Panc1 (cell line): Measurements from ENCODE around the gene POU3F1. TPM values are rescaled to one million over a fixed set of nuclear protein-coding genes. Genes with fewer than 3 reads are reported as not detected.
A peak's percentile ranks its signal among the peaks of the same experiment; 100 is the strongest.

ENCODE experiments used
- ATAC-seq: fragments of 200-7000 bp; cut with Tn5 transposase; 2 replicates; pipeline ENCODE4 v1.9.1; 2020; ENCODE audit warnings: mild to moderate bottlenecking, moderate library complexity
- BruUV-seq: library from RNA; stranded (reverse); fragments of 400-500 nt; replicated peaks from 2 replicates; lab custom pipeline; 2021; lab: Mats Ljungman, UMichigan
- CTCF ChIA-PET: fragments of 300-600 bp; sonication (Branson Sonifier 250); formaldehyde crosslinking; loops from one replicate; lab custom pipeline; 2022; ENCODE audit warnings: antibody characterized with exemption; lab: Charles Lee
- POLR2A ChIA-PET: fragments of 300-600 bp; sonication (Branson Sonifier 250); formaldehyde crosslinking; loops from one replicate; lab custom pipeline; 2022; ENCODE audit warnings: antibody characterized with exemption; lab: Charles Lee
- DNase-seq: peaks from one replicate; pipeline ENCODE4 v3.0.0-alpha.2; 2010; ENCODE audit warnings: low read depth, low spot score
- H3K27ac ChIP-seq: 2 replicates; pipeline ENCODE4 v1.5.1; 2011; ENCODE audit warnings: mild to moderate bottlenecking, low read length, inconsistent platforms
- H3K27me3 ChIP-seq: fragments of 200-500 bp; sonication (Bioruptor generic); 2 replicates; pipeline ENCODE4 v1.6.0; 2014; ENCODE audit warnings: low read length, inconsistent platforms; ENCODE audit not compliant: control insufficient read depth, insufficient read depth
- H3K36me3 ChIP-seq: fragments of 200-500 bp; sonication (Bioruptor generic); 2 replicates; pipeline ENCODE4 v1.5.1; 2014; ENCODE audit warnings: inconsistent platforms, mild to moderate bottlenecking, low read length, moderate library complexity; ENCODE audit not compliant: control insufficient read depth, insufficient read depth
- H3K4me1 ChIP-seq: 2 replicates; pipeline ENCODE4 v1.5.1; 2011; ENCODE audit warnings: inconsistent platforms, mild to moderate bottlenecking, low read length, moderate library complexity; ENCODE audit not compliant: control insufficient read depth, insufficient read depth
- H3K4me3 ChIP-seq, 2 experiments: 2 replicates each; pipeline ENCODE4 v1.5.1; 2011 to 2012; ENCODE audit warnings: low read depth in 2 of 2, low read length in 2 of 2, mild to moderate bottlenecking in 2 of 2, inconsistent platforms in 1 of 2, moderate library complexity in 1 of 2
- H3K9me3 ChIP-seq: fragments of 200-500 bp; sonication (Bioruptor generic); 2 replicates; pipeline ENCODE4 v1.5.1; 2014; ENCODE audit warnings: low read depth, mild to moderate bottlenecking, inconsistent platforms, low read length, moderate library complexity; ENCODE audit not compliant: control insufficient read depth, insufficient read depth
- CTCF ChIP-seq: fragments of 450-650 bp; IDR thresholded peaks from 2 replicates; pipeline ENCODE4 v1.5.1; 2017; ENCODE audit warnings: mild to moderate bottlenecking
- POLR2AphosphoS5 ChIP-seq: IDR thresholded peaks from 2 replicates; pipeline ENCODE4 v1.6.1; 2012; ENCODE audit warnings: mild to moderate bottlenecking, low read depth, low read length, moderate library complexity
- REST ChIP-seq, 2 experiments: IDR thresholded peaks; 2 replicates each; pipeline ENCODE4 v1.6.1; 2011 to 2012; ENCODE audit warnings: low read depth in 2 of 2, control low read depth in 1 of 2, low read length in 1 of 2, mild to moderate bottlenecking in 1 of 2, moderate library complexity in 1 of 2; ENCODE audit not compliant: insufficient read depth in 1 of 2
- SIN3A ChIP-seq: IDR thresholded peaks from 2 replicates; pipeline ENCODE4 v1.6.1; 2012; ENCODE audit warnings: low read depth, mild to moderate bottlenecking, low read length, moderate library complexity, borderline replicate concordance; ENCODE audit not compliant: insufficient read depth
- TCF7L2 ChIP-seq: IDR thresholded peaks from 2 replicates; pipeline ENCODE4 v1.6.1; 2011; ENCODE audit warnings: mild to moderate bottlenecking, low read depth, low read length, inconsistent platforms
- in situ Hi-C: cut with HindIII; loops from 2 replicates; pipeline ENCODE4 v1.10.0; 2016; ENCODE audit warnings: low sequenced_read_pairs, low pct_unique_long_range_greater_than_20kb
- intact Hi-C: fragments of 100-400 bp; cut with micrococcal nuclease; formaldehyde crosslinking; loops from one replicate; pipeline ENCODE4 v1.10.0; 2022; ENCODE audit not compliant: unreplicated experiment
- total RNA-seq: library from RNA; stranded (reverse); gene quantifications from one replicate; pipeline ENCODE4 v1.2.1, GENCODE V29; 2021; ENCODE audit not compliant: unreplicated experiment

The POU3F1 gene
- total RNA-seq, 1 experiment from 2014 or later = 0.08 TPM

GRCh38 chr1:38076455-38076854 is 29.9 kb upstream of the POU3F1 start:
- Histone ChIP-seq H3K9me3 (no peaks in the 10 kb centered on the region), H3K36me3 (no peaks in the 10 kb centered on the region), H3K27me3 (no peaks in the 10 kb centered on the region), H3K4me3 (no peak overlapping the region), H3K27ac (no peak overlapping the region), H3K4me1 (no peaks in the 10 kb centered on the region)
- no peak for ATAC-seq
- ChIA-PET CTCF (no interaction called here), POLR2A (no interaction called here)
- BruUV-seq = no TSS peak
- intact Hi-C loops (no loop called here), in situ Hi-C loops (no loop called here)
- no peak for TF ChIP-seq SIN3A
- TF ChIP-seq REST (IDR thresholded peaks at IDR 0.05; ENCODE audit: insufficient read depth in 1 of 2, low read depth in 2 of 2, low read length in 1 of 2) = no peak
- TF ChIP-seq CTCF = no peak
- TF ChIP-seq POLR2AphosphoS5 = no peak
- TF ChIP-seq TCF7L2 = no peak
- DNase-seq = no peak

- ChIA-PET CTCF (no interaction called here), POLR2A (no interaction called here)
- Histone ChIP-seq H3K27me3 (no peaks in the 10 kb centered on the region), H3K9me3 (no peaks in the 10 kb centered on the region), H3K4me1 (no peaks in the 10 kb centered on the region), H3K36me3 (no peaks in the 10 kb centered on the region), H3K4me3 (no peak overlapping the region), H3K27ac (no peak overlapping the region)
- TF ChIP-seq REST (IDR thresholded peaks at IDR 0.05; ENCODE audit: insufficient read depth in 1 of 2, low read depth in 2 of 2, low read length in 1 of 2) (peak; percentile 92 to 93), TCF7L2 (no peak)
- ATAC-seq (no peak), DNase-seq (no peak)
- no TSS peak for BruUV-seq
- in situ Hi-C loops (no loop called here), intact Hi-C loops (no loop called here)
These were observed 29.4 kb upstream of the POU3F1 start for GRCh38 chr1:38076038-38076437.
